Bronchial epithelial cell (primary cell): ENCODE measurements around the gene INTS12. TPM values are rescaled to one million over a fixed set of nuclear protein-coding genes. Genes with fewer than 3 reads are reported as not detected.
"Not testable (repeated sequence)": the region's sequence is repeated elsewhere in the genome, so short reads cannot be mapped to it uniquely, and the experiment has no call there.

Experiments used
- DNase-seq: peaks from one replicate; pipeline ENCODE4 v3.0.0-alpha.2; 2010; ENCODE audit warnings: low read depth
- FAIRE-seq: peaks from 2 replicates; lab custom pipeline; 2011; peaks lifted over from hg19 to GRCh38; lab: Jason Lieb, UNC
- H3K27me3 ChIP-seq: 2 replicates; pipeline ENCODE4 v1.5.1; 2011; ENCODE audit warnings: low read length; ENCODE audit not compliant: control insufficient read depth, insufficient read depth
- H3K36me3 ChIP-seq: 2 replicates; pipeline ENCODE4 v1.5.1; 2011; ENCODE audit warnings: low read length; ENCODE audit not compliant: control insufficient read depth, insufficient read depth
- H3K4me3 ChIP-seq: 2 replicates; pipeline ENCODE4 v1.5.1; 2011; ENCODE audit warnings: mild to moderate bottlenecking, low read depth, low read length, control low read depth
- CTCF ChIP-seq: IDR thresholded peaks from 2 replicates; pipeline ENCODE4 v1.5.1; 2011; ENCODE audit warnings: mild to moderate bottlenecking, moderate library complexity, low read length, control low read depth, inconsistent platforms; ENCODE audit not compliant: insufficient read depth, severe bottlenecking
- total RNA-seq: library from RNA; depleted of rRNA; stranded (reverse); fragments of >200 nt; gene quantifications from 2 replicates; pipeline ENCODE4 v1.2.1, GENCODE V29; 2014

The INTS12 gene
- total RNA-seq, 1 donor from 2014 or later: 24.7 TPM

GRCh38 chr4:105707782-105708180 is 708 bp downstream of the INTS12 start:
- Histone ChIP-seq H3K27me3 (no peaks in the 10 kb centered on the region), H3K4me3 (peak overlapping the region; percentile 55), H3K36me3 (no peaks in the 10 kb centered on the region)
- FAIRE-seq: no peak
- TF ChIP-seq CTCF: no peak
- DNase-seq: no peak

GRCh38 chr4:105698607-105699006 is 9.9 kb downstream of the INTS12 start:
- DNase-seq: no peak
- Histone ChIP-seq H3K36me3 (no peaks in the 10 kb centered on the region), H3K27me3 (no peaks in the 10 kb centered on the region), H3K4me3 (no peak overlapping the region)
- TF ChIP-seq CTCF: no peak
- no peak for FAIRE-seq

GRCh38 chr4:105695832-105696231 is 12.7 kb downstream of the INTS12 start:
- FAIRE-seq, H3K27me3 ChIP-seq, DNase-seq, H3K4me3 ChIP-seq, H3K36me3 ChIP-seq: not testable (repeated sequence)

- not testable (repeated sequence) for DNase-seq, FAIRE-seq, H3K4me3 ChIP-seq, H3K27me3 ChIP-seq, H3K36me3 ChIP-seq
These were observed 13.7 kb downstream of the INTS12 start for GRCh38 chr4:105694812-105695211.

GRCh38 chr4:105686571-105686970 is 21.9 kb downstream of the INTS12 start:
- Histone ChIP-seq H3K27me3 (no peaks in the 10 kb centered on the region), H3K4me3 (no peak overlapping the region), H3K36me3 (peaks cover 6% of the 10 kb centered on the region)
- TF ChIP-seq CTCF: no peak
- DNase-seq (no peak), FAIRE-seq (no peak)

- FAIRE-seq (no peak), DNase-seq (peak; percentile 85)
- no peak for TF ChIP-seq CTCF
- Histone ChIP-seq H3K36me3 (peaks cover 3% of the 10 kb centered on the region), H3K4me3 (no peak overlapping the region), H3K27me3 (no peaks in the 10 kb centered on the region)
These were observed 25.5 kb downstream of the INTS12 start for GRCh38 chr4:105683038-105683437.

GRCh38 chr4:105679186-105679585 is 29.3 kb downstream of the INTS12 start:
- Histone ChIP-seq H3K4me3 (no peak overlapping the region), H3K27me3 (no peaks in the 10 kb centered on the region), H3K36me3 (no peaks in the 10 kb centered on the region)
- FAIRE-seq (no peak), DNase-seq (peak; percentile 57)
- TF ChIP-seq CTCF: no peak
